Right lobe of liver (tissue), 4 donors: ENCODE measurements around the gene ARHGAP15.

ENCODE experiments used
- CTCF ChIP-seq, 4 donors: fragments of 200-600 bp in 3 of 4; fragments of 450-650 bp in 1 of 4; IDR thresholded peaks; one replicate each; pipeline versions ENCODE4 v1.5.1 to v1.8.0; 2016 to 2022; ENCODE audit warnings: antibody characterized with exemption in 4 of 4, mild to moderate bottlenecking in 2 of 4
- POLR2A ChIP-seq: fragments of 450-650 bp; IDR thresholded peaks from one replicate; pipeline ENCODE4 v1.6.1; 2017; ENCODE audit warnings: antibody characterized with exemption, mild to moderate bottlenecking
- donor health status: DM: no; HTN: no; CAD: no.
- donor health status: DM: no; HTN: no; CAD: no.
- donor health status: DM: no; HTN: yes; CAD: no.

GRCh38 chr2:143231254-143231645 is 102.0 kb downstream of the ARHGAP15 start:
- TF ChIP-seq CTCF (IDR thresholded peaks at IDR 0.05) (no peak), POLR2A (no peak)
